Gastroesophageal sphincter (tissue), 3 donors: ENCODE results near the gene MCC.

Source experiments
- EP300 ChIP-seq: sonication (generic); formaldehyde crosslinking; IDR thresholded peaks from one replicate; pipeline ENCODE4 v1.6.1; 2017; ENCODE audit warnings: antibody characterized with exemption, mild to moderate bottlenecking
- POLR2A ChIP-seq, 2 donors: fragments of 450-650 bp; IDR thresholded peaks; one replicate each; pipeline ENCODE4 v1.6.1; 2017; ENCODE audit warnings: antibody characterized with exemption in 2 of 2, mild to moderate bottlenecking in 2 of 2, moderate library complexity in 1 of 2
- POLR2AphosphoS5 ChIP-seq: sonication (generic); formaldehyde crosslinking; IDR thresholded peaks from one replicate; pipeline ENCODE4 v1.6.1; 2017; ENCODE audit warnings: antibody characterized with exemption
- TF ChIP-seq, protein P1 (sequence below), 4 experiments: fragments of 200-600 bp in 2 of 4; fragments of 450-650 bp in 2 of 4; sonication (generic) in 1 of 4; IDR thresholded peaks; one replicate each; pipeline ENCODE4 v1.5.1; 2017 to 2019; ENCODE audit warnings: antibody characterized with exemption in 4 of 4, mild to moderate bottlenecking in 2 of 4, moderate library complexity in 2 of 4

DNA sequence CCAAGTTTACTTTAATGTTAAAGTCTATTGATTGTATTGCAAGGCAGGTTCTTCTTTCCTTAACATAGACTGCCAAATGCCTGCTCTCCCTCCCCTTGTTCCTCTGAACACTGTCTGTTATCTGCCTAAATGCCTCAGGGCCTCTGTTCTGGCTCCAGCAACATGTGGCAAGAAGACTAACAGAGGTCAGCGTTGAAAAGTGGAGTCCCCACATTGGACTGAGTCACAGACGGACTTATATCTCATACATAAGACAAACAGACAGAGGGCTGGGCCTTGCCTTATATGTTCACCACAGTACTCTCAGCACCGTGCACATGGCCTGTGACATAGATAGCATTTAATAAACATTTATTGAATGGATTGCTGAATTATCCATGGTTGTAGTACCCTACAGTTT lies 144.9 kb downstream of the MCC start:
- TF ChIP-seq, protein P1, sequence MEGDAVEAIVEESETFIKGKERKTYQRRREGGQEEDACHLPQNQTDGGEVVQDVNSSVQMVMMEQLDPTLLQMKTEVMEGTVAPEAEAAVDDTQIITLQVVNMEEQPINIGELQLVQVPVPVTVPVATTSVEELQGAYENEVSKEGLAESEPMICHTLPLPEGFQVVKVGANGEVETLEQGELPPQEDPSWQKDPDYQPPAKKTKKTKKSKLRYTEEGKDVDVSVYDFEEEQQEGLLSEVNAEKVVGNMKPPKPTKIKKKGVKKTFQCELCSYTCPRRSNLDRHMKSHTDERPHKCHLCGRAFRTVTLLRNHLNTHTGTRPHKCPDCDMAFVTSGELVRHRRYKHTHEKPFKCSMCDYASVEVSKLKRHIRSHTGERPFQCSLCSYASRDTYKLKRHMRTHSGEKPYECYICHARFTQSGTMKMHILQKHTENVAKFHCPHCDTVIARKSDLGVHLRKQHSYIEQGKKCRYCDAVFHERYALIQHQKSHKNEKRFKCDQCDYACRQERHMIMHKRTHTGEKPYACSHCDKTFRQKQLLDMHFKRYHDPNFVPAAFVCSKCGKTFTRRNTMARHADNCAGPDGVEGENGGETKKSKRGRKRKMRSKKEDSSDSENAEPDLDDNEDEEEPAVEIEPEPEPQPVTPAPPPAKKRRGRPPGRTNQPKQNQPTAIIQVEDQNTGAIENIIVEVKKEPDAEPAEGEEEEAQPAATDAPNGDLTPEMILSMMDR (IDR thresholded peaks at IDR 0.05) = no peak
- TF ChIP-seq POLR2AphosphoS5 = no peak
- no peak for TF ChIP-seq POLR2A (IDR thresholded peaks at IDR 0.05)
- no peak for TF ChIP-seq EP300
